NCI-H748 (cell line): ENCODE data around the gene HOXA1.
A peak's percentile ranks its signal among the peaks of the same experiment; 100 is the strongest.

Experiments
- DNase-seq: peaks from one replicate; lab custom pipeline; 2025; ENCODE audit not compliant: unreplicated experiment; lab: John Stamatoyannopoulos, UW

The HOXA1 gene

GRCh38 chr7:27094304-27095049 is 1.3 kb downstream of the HOXA1 start:
- DNase-seq, result no peak

GRCh38 chr7:27093184-27093895 is 2.5 kb downstream of the HOXA1 start:
- DNase-seq, result no peak

- no peak for DNase-seq
Observed at GRCh38 chr7:27092819-27093110, 3.0 kb downstream of the HOXA1 start.

GRCh38 chr7:27091941-27092818 is 3.6 kb downstream of the HOXA1 start:
- no peak for DNase-seq

GRCh38 chr7:27091105-27091504 is 4.7 kb downstream of the HOXA1 start:
- peak; percentile 80 for DNase-seq

GRCh38 chr7:27088002-27088922 is 7.5 kb downstream of the HOXA1 start:
- no peak for DNase-seq

GRCh38 chr7:27083646-27084045 is 12.2 kb downstream of the HOXA1 start:
- no peak for DNase-seq

- no peak for DNase-seq
Observed at GRCh38 chr7:27082171-27082570, 13.6 kb downstream of the HOXA1 start.

GRCh38 chr7:27080844-27081436 is 14.9 kb downstream of the HOXA1 start:
- DNase-seq, result no peak

- DNase-seq, result no peak
Observed at GRCh38 chr7:27079234-27079975, 16.4 kb downstream of the HOXA1 start.

- no peak for DNase-seq
Observed at GRCh38 chr7:27078616-27079233, 17.1 kb downstream of the HOXA1 start.

- DNase-seq, result no peak
Observed at GRCh38 chr7:27073076-27073475, 22.7 kb downstream of the HOXA1 start.

- DNase-seq, result no peak
Observed at GRCh38 chr7:27071622-27072390, 24.0 kb downstream of the HOXA1 start.

- DNase-seq, result no peak
Observed at GRCh38 chr7:27068259-27068658, 27.5 kb downstream of the HOXA1 start.

GRCh38 chr7:27066148-27066547 is 29.7 kb downstream of the HOXA1 start:
- no peak for DNase-seq

GRCh38 chr7:27065709-27066108 is 30.1 kb downstream of the HOXA1 start:
- no peak for DNase-seq

GRCh38 chr7:27064661-27065060 is 31.1 kb downstream of the HOXA1 start:
- DNase-seq, result no peak

- no peak for DNase-seq
Observed at GRCh38 chr7:27064159-27064558, 31.6 kb downstream of the HOXA1 start.
